Testis (tissue), 2 donors: Measurements from ENCODE around the gene SOS2.

Experiments used
- CTCF ChIP-seq, 3 experiments: fragments of 450-650 bp in 2 of 3; fragments of 200-600 bp in 1 of 3; sonication (generic) in 1 of 3; IDR thresholded peaks; one replicate each; pipeline ENCODE4 v1.5.1; 2016 to 2019; ENCODE audit warnings: antibody characterized with exemption in 3 of 3, mild to moderate bottlenecking in 2 of 3, moderate library complexity in 1 of 3
- POLR2A ChIP-seq: fragments of 450-650 bp; IDR thresholded peaks from one replicate; pipeline ENCODE4 v1.6.1; 2017; ENCODE audit warnings: antibody characterized with exemption, mild to moderate bottlenecking, moderate library complexity

GRCh38 chr14:50113381-50114035 lies 117.9 kb downstream of the SOS2 start:
- TF ChIP-seq CTCF (IDR thresholded peaks at IDR 0.05) (no peak), POLR2A (no peak)
